GM12801 (cell line): ENCODE results near the gene ATN1.

Experiments used
- TF ChIP-seq, protein P1 (sequence below): IDR thresholded peaks from one replicate; pipeline ENCODE4 v1.5.1; 2011; ENCODE audit warnings: control low read depth; ENCODE audit not compliant: insufficient read length; ENCODE audit errors: extremely low read depth

The ATN1 gene

GRCh38 chr12:6904280-6905276 lies 23.2 kb upstream of the ATN1 start, which contains the start of gene LRRC23:
Gene LRRC23 (plus strand): TSS chr12:6904822. CDS start chr12:6905634, 812 bp downstream.
- TF ChIP-seq, protein P1, sequence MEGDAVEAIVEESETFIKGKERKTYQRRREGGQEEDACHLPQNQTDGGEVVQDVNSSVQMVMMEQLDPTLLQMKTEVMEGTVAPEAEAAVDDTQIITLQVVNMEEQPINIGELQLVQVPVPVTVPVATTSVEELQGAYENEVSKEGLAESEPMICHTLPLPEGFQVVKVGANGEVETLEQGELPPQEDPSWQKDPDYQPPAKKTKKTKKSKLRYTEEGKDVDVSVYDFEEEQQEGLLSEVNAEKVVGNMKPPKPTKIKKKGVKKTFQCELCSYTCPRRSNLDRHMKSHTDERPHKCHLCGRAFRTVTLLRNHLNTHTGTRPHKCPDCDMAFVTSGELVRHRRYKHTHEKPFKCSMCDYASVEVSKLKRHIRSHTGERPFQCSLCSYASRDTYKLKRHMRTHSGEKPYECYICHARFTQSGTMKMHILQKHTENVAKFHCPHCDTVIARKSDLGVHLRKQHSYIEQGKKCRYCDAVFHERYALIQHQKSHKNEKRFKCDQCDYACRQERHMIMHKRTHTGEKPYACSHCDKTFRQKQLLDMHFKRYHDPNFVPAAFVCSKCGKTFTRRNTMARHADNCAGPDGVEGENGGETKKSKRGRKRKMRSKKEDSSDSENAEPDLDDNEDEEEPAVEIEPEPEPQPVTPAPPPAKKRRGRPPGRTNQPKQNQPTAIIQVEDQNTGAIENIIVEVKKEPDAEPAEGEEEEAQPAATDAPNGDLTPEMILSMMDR: no peak

DNA sequence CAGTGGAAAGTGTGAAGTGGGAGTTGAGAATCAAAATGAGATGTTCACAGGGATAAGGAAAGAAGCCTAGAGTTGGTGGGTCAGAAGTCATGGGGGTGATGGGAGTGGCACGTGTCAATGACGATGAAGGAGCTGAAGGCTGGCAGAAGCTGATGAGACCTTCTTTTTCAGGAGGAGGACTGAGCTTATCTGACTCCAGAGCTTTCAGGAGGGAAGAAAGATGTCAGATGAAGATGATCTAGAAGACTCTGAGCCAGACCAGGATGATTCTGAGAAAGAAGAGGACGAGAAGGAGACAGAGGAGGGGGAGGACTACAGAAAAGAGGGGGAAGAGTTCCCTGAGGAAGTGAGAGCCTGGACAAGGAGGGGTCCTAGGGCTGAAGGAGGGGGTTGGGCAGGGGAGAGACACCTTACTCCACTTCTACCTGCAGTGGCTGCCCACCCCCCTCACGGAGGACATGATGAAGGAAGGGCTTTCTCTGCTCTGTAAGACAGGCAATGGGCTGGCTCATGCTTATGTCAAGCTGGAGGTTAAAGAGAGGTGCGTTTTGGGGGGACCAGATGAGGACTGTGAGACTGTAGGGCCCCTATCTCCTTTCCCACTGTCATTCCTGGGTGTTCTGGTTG lies 22.2 kb upstream of the ATN1 start:
- TF ChIP-seq, protein P1: no peak

DNA sequence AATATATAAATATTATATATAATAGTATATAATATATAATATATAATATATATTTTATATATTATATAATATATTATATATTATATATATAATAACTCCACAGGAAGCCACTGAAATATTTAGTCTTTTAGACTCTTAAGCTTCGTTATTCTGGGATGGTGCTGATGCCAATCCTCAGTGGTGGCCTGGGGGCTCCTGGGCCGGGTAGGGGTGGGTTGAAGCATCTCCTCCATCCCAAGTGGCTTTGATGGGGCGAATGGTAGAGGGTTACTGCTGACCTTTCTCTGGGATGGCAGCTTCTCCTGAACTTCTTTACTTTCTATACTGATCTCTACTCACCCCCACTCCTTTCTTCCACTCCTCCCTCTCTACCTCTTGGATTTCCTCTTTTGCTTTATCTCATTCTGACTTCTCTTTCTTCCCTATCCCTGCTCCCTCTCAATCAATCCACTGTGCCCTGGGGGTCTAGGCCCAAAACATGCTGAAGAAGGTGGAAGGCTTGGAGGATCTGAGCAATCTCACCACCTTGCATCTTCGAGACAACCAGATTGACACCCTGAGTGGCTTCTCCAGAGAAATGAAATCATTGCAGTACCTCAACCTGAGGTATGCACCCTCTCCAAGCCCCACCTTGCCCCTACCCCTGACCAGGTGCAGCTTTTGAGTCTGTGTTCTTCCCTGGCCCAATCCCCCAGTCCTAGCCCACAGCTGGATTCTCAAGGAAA lies 18.2 kb upstream of the ATN1 start:
- TF ChIP-seq, protein P1: no peak

DNA sequence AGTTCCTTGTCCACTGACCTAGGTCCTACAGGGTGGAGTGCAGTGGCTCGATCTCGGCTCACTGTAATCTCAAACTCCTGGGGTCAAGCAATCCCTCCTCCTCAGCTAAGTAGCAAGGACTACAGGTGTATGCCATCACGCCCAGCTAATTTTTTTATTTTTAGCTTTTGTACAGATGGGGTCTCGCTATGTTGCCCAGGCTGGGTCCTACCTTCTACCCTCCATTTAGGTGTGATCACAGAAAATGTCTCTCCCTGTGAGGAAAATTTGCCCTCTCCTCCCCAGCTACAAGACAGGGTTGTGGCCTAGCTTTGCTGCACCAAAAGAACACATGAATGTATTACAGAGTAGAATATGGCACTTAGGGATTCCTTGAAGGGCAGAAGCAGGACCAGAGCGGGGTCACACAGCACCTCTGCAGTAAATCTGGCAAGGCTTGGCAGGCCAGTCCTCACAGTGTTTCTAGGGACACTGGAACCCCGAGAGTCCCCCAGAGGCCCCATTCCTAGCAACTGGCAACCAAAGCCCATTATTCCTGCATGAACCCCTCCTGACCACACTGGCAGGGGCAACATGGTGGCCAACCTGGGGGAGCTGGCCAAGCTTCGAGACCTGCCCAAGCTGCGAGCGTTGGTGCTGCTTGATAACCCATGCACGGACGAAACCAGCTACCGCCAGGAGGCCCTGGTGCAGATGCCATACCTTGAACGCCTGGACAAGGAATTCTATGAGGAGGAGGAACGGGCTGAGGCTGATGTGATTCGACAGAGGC lies 15.4 kb upstream of the ATN1 start:
- TF ChIP-seq, protein P1: no peak

GRCh38 chr12:6914246-6914946 lies 13.4 kb upstream of the ATN1 start, which contains the start of gene ENO2:
Gene ENO2 (plus strand): TSS chr12:6914580. CDS start chr12:6915833, 1,253 bp downstream.
- TF ChIP-seq, protein P1: no peak

GRCh38 chr12:6914947-6915788 lies 12.6 kb upstream of the ATN1 start:
- TF ChIP-seq, protein P1: no peak
